H1 (cell line): Measurements from ENCODE around the gene OTOGL. TPM values are rescaled to one million over a fixed set of nuclear protein-coding genes. Genes with fewer than 3 reads are reported as not detected.

Source experiments
- CTBP2 ChIP-seq: IDR thresholded peaks from 2 replicates; pipeline ENCODE4 v1.7.0; 2011; ENCODE audit warnings: borderline replicate concordance, mild to moderate bottlenecking, moderate library complexity, mixed read lengths, low read length; ENCODE audit not compliant: insufficient read depth, insufficient read length
- TAF7 ChIP-seq: optimal IDR thresholded peaks from 2 replicates; pipeline ENCODE3; 2011; ENCODE audit warnings: low read depth, mild to moderate bottlenecking, inconsistent platforms, low read length, moderate library complexity, borderline replicate concordance
- TEAD4 ChIP-seq: IDR thresholded peaks from 2 replicates; pipeline ENCODE4 v1.6.1; 2012; ENCODE audit warnings: low read depth, low read length, inconsistent platforms, mixed read lengths
- polyA plus RNA-seq, 7 experiments: library from polyadenylated mRNA; depleted of rRNA in 3 of 7; stranded (reverse) in 5 of 7; unstranded in 2 of 7; fragments of >200 nt in 5 of 7; fragments of 200-250 nt in 2 of 7; gene quantifications; 1 replicate in 5 of 7; 2 replicates in 1 of 7; 4 replicates in 1 of 7; pipeline versions ENCODE4 v1.2.1 to v1.2.3, GENCODE V29; 2011 to 2013; ENCODE audit warnings: missing spikeins in 2 of 7, mixed read lengths in 2 of 7
- total RNA-seq: library from RNA; stranded (reverse); fragmentation: NEBNext Ultra II Directional; extraction: Animal tissue kit (Norgen Biotek cat#: 25700); gene quantifications from 2 replicates; pipeline ENCODE4 v1.2.1, GENCODE V29; 2021

The OTOGL gene
- total and polyA plus RNA-seq, 2 of the 8 experiments (the other 6 are each of a cell fraction or from before 2014, with no cell fraction given): 0.12 to 0.17 TPM

DNA sequence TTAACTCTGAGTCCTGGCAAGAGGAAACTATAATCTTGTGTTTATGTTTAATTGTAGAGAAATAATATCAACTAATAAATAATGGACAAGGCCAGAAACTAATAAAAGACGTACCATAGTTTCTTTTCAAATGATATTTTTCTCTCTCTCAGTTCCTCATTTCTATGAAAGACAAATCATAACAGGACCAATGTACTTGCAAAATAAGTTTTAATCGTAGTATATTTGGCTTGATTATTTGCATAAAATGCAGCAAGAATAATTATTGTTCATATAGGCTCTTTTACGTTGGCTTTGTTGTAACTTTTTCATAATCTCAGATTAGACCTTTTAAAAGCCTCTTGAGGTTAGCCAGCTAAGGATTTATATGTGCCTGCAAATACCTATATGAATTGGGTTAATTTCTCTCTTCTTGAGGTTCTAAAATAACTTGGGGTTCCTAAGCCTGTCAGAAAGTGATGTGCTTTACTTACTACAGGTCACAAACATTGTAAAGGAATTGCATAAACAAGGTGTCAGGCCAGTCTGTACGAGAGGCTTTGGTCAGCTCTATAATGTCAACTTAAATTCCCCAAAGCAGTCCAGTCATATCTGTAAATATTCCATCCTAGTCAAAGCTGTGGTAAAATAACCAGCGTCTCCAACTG is 191.9 kb downstream of the OTOGL start (continued):
- TF ChIP-seq TAF7 (no peak), CTBP2 (no peak), TEAD4 (no peak)
- TF ChIP-seq, all 59 proteins: peak for 0
